Activated CD8-positive, alpha-beta T cell treated with anti-CD3 and anti-CD28 coated beads for 36 hours (primary cell): ENCODE measurements around the gene S100A16. TPM values are rescaled to one million over a fixed set of nuclear protein-coding genes. Genes with fewer than 3 reads are reported as not detected.

Experiments used
- ATAC-seq: fragments of 200-7000 bp; cut with Tn5 transposase; one replicate; pipeline ENCODE4 v1.10.0; 2021; ENCODE audit warnings: mild to moderate bottlenecking, moderate library complexity
- CTCF ChIA-PET: fragments of 350-600 bp; sonication (Branson Sonifier 250); formaldehyde crosslinking; loops from one replicate; lab custom pipeline; 2021; ENCODE audit warnings: antibody characterized with exemption; lab: Charles Lee
- POLR2A ChIA-PET: fragments of 350-600 bp; sonication (Branson Sonifier 250); formaldehyde crosslinking; loops from one replicate; lab custom pipeline; 2021; ENCODE audit warnings: antibody characterized with exemption; lab: Charles Lee
- DNase-seq: peaks from one replicate; pipeline ENCODE4 v3.0.0-alpha.2; 2020
- H3K27ac Mint-ChIP-seq: one replicate; pipeline ENCODE4 v1.8.0; 2021; ENCODE audit warnings: mild to moderate bottlenecking, mixed read lengths
- H3K27me3 Mint-ChIP-seq: one replicate; pipeline ENCODE4 v1.8.0; 2021; ENCODE audit warnings: mixed read lengths
- H3K36me3 Mint-ChIP-seq: one replicate; pipeline ENCODE4 v1.8.0; 2021; ENCODE audit warnings: low read depth, mixed read lengths
- H3K4me1 Mint-ChIP-seq: one replicate; pipeline ENCODE4 v1.8.0; 2021; ENCODE audit warnings: low read depth, mixed read lengths
- H3K4me3 Mint-ChIP-seq: one replicate; pipeline ENCODE4 v1.8.0; 2021; ENCODE audit warnings: mild to moderate bottlenecking, moderate library complexity, mixed read lengths
- H3K9me3 Mint-ChIP-seq: one replicate; pipeline ENCODE4 v1.8.0; 2021; ENCODE audit warnings: mixed read lengths
- intact Hi-C: fragments of 100-400 bp; cut with micrococcal nuclease; formaldehyde crosslinking; loops from one replicate; pipeline ENCODE4 v1.10.0; 2022
- total RNA-seq, 2 experiments: library from RNA; stranded (reverse); gene quantifications; one replicate each; pipeline ENCODE4 v1.2.3, GENCODE V29; 2021
- TF ChIP-seq, protein P1 (sequence below): fragments of 200-600 bp; IDR thresholded peaks from one replicate; pipeline ENCODE4 v1.8.0; 2022; ENCODE audit warnings: antibody characterized with exemption, mild to moderate bottlenecking

S100A16 gene
- total RNA-seq, 2 experiments from 2014 or later, result not detected

DNA sequence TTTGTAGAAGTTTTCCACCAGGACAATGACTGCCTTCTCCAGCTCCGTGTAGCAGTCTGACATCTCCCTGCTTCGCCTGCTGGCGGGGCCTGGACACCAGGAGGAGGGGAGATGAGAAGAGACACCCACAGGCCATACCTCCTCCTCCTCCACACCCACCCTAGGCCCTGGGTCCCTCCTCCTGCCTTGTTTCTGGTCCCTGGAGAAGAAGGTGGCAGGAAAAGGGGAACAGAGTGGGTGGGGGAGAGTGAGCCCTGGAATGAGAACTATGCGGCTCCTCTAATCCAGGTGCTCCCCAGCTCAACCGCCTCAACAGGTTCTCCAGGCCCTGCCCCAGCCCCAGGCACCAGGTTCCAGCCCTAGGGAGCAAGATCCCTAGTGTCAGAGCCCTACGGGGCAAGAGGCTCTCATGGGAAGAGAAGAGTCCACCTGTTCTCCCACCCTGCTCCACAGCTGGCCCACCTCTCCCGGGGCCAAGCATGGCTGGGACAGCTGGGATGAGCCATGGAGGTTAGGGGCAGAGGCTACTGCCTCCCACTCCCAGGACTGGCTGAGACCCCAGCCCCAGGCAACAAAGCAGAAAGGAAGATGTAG, 4.8 kb downstream of the S100A16 start:
- ATAC-seq, result no peak
- Mint-ChIP-seq H3K9me3 (no peaks in the 10 kb centered on the region), H3K4me1 (no peaks in the 10 kb centered on the region), H3K27me3 (no peaks in the 10 kb centered on the region), H3K27ac (no peak overlapping the region), H3K36me3 (no peaks in the 10 kb centered on the region), H3K4me3 (no peak overlapping the region)
- intact Hi-C loops, result no loop called here
- ChIA-PET POLR2A (interaction anchor here (1.4 kb wide), 1 partner anchor 22 kb away, joined by 3 read pairs; no protein-coding TSS in a partner anchor), CTCF (interaction anchor here (1.3 to 5.9 kb wide), 3 partner anchors 9 to 113 kb away, joined by 3 to 29 read pairs (median 5); partner anchors contain the start of gene S100A14)
- TF ChIP-seq, protein P1, sequence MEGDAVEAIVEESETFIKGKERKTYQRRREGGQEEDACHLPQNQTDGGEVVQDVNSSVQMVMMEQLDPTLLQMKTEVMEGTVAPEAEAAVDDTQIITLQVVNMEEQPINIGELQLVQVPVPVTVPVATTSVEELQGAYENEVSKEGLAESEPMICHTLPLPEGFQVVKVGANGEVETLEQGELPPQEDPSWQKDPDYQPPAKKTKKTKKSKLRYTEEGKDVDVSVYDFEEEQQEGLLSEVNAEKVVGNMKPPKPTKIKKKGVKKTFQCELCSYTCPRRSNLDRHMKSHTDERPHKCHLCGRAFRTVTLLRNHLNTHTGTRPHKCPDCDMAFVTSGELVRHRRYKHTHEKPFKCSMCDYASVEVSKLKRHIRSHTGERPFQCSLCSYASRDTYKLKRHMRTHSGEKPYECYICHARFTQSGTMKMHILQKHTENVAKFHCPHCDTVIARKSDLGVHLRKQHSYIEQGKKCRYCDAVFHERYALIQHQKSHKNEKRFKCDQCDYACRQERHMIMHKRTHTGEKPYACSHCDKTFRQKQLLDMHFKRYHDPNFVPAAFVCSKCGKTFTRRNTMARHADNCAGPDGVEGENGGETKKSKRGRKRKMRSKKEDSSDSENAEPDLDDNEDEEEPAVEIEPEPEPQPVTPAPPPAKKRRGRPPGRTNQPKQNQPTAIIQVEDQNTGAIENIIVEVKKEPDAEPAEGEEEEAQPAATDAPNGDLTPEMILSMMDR, result no peak
- no peak for DNase-seq

DNA sequence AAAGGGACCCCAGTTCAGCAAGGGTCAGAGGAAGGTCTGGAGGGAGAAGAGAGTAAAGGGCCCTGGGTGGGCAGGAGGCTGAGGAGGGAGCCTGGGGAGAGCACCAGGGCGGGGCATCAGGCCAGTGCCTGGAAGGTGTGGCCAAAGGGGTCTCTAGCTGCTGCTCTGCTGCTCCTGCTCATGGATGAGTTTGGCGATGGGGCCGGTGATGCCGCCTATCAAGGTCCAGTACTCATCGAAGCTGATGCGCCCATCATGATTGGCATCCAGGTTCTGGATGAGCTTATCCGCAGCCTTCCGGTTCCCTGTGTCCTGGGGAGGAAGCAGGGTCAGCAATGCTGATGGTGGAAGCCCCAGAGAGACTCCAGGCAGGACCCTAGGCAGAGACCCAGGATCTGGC, 5.6 kb downstream of the S100A16 start:
- TF ChIP-seq, protein P1, result no peak
- ATAC-seq, result no peak
- H3K36me3 Mint-ChIP-seq, result no peaks in the 10 kb centered on the region
- peaks cover 3% of the 10 kb centered on the region for H3K4me1 Mint-ChIP-seq
- H3K27ac Mint-ChIP-seq, result no peak overlapping the region
- H3K27me3 Mint-ChIP-seq, result no peaks in the 10 kb centered on the region
- intact Hi-C loops, result no loop called here
- H3K9me3 Mint-ChIP-seq, result no peaks in the 10 kb centered on the region
- DNase-seq, result no peak
- ChIA-PET POLR2A (interaction anchor here (1.0 to 1.4 kb wide), 2 partner anchors 11 to 22 kb away, joined by 3 read pairs; no protein-coding TSS in a partner anchor), CTCF (interaction anchor here (1.3 to 5.9 kb wide), 3 partner anchors 10 to 112 kb away, joined by 3 to 29 read pairs (median 5); partner anchors contain the start of gene S100A14)
- no peak overlapping the region for H3K4me3 Mint-ChIP-seq

DNA sequence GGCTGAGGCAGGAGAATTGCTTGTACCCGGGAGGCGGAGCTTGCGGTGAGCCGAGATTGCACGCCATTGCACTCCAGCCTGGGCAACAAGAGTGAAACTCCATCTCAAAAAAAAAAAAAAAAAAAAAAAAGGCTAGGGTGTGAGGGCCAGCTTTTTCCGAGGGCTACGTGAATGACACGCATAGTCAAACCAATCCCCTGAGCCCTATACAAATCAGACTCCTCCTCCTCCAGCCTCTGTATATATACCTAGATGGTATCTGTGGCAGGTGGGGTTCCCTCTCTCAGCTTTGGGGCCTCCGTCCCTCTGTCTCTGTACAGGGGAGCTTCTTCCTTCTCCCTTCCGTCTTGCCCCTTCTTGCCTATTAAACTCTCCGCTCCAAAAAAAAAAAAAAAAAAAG, 6.7 kb downstream of the S100A16 start:
- Mint-ChIP-seq H3K27ac (no peak overlapping the region), H3K4me3 (no peak overlapping the region), H3K27me3 (no peaks in the 10 kb centered on the region), H3K9me3 (no peaks in the 10 kb centered on the region), H3K4me1 (peaks cover 3% of the 10 kb centered on the region), H3K36me3 (no peaks in the 10 kb centered on the region)
- DNase-seq (no peak), ATAC-seq (no peak)
- intact Hi-C loops, result no loop called here
- POLR2A ChIA-PET, result no interaction called here
- CTCF ChIA-PET, result interaction anchor here (1.7 to 5.9 kb wide), 2 partner anchors 11 to 111 kb away, joined by 5 to 29 read pairs; partner anchors contain the start of gene S100A14
- TF ChIP-seq, protein P1, result no peak

DNA sequence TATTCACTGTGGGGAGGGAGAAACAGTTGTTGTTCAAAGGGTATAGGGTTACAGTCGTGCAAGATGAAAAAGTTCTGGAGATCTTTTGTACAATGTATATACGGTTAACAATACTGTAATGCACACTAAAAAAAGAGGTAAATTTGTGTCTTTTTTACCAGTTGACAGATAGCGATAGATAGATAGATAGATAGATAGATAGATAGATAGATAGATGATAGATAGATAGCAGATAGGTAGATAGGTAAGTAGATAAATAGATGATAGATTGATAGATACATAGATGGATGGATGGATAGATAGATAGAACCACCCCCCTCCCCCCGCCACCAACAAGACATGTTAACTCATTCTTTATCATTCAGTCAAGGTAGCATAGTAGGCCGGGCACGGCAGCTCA, 10.2 kb downstream of the S100A16 start:
- Mint-ChIP-seq H3K4me3 (no peak overlapping the region), H3K27me3 (no peaks in the 10 kb centered on the region), H3K36me3 (no peaks in the 10 kb centered on the region), H3K9me3 (no peaks in the 10 kb centered on the region), H3K27ac (no peak overlapping the region), H3K4me1 (peaks cover 11% of the 10 kb centered on the region)
- ATAC-seq (no peak), DNase-seq (no peak)
- CTCF ChIA-PET, result interaction anchor here (1.7 to 5.9 kb wide), 2 partner anchors 14 to 92 kb away, joined by 7 to 29 read pairs; partner anchors contain the start of gene S100A14
- POLR2A ChIA-PET, result interaction anchor here (1.0 to 1.2 kb wide), 3 partner anchors 9 to 30 kb away, joined by 3 read pairs; no protein-coding TSS in a partner anchor
- TF ChIP-seq, protein P1, result no peak
- intact Hi-C loops, result no loop called here

DNA sequence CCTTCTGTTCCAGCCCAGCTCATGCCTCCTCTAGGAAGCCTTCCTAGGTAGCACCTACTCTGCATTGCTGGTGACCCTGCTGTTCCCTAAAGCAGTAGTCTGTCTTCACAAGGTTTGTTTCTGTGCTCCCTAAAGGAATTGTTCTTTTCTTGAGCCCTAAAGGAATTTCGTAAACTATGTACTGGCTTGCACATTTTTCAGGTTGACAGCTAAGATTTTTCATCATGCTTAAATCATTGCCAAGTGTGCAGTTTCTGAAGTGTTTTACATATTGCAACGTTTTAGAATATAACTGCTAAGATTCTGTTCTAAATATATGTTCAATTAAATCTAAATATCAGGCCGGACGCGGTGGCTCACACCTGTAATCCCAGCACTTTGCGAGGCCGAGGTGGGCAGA, 13.1 kb downstream of the S100A16 start:
- TF ChIP-seq, protein P1, result no peak
- Mint-ChIP-seq H3K4me1 (peaks cover 18% of the 10 kb centered on the region), H3K4me3 (no peak overlapping the region), H3K27ac (no peak overlapping the region), H3K27me3 (no peaks in the 10 kb centered on the region), H3K36me3 (no peaks in the 10 kb centered on the region), H3K9me3 (no peaks in the 10 kb centered on the region)
- no peak for ATAC-seq
- ChIA-PET POLR2A (no interaction called here), CTCF (interaction anchor here (1.1 to 1.9 kb wide), 2 partner anchors 19 to 89 kb away, joined by 3 to 6 read pairs; no protein-coding TSS in a partner anchor)
- intact Hi-C loops, result no loop called here
- DNase-seq, result no peak
